ENCODE data around the gene C1QTNF7. TPM values are rescaled to one million over a fixed set of nuclear protein-coding genes. Genes with fewer than 3 reads are reported as not detected.
A peak's percentile ranks its signal among the peaks of the same experiment; 100 is the strongest.

C1QTNF7 gene
- total RNA-seq, 2 donors from 2014 or later: 4.4 to 13.8 TPM

DNA sequence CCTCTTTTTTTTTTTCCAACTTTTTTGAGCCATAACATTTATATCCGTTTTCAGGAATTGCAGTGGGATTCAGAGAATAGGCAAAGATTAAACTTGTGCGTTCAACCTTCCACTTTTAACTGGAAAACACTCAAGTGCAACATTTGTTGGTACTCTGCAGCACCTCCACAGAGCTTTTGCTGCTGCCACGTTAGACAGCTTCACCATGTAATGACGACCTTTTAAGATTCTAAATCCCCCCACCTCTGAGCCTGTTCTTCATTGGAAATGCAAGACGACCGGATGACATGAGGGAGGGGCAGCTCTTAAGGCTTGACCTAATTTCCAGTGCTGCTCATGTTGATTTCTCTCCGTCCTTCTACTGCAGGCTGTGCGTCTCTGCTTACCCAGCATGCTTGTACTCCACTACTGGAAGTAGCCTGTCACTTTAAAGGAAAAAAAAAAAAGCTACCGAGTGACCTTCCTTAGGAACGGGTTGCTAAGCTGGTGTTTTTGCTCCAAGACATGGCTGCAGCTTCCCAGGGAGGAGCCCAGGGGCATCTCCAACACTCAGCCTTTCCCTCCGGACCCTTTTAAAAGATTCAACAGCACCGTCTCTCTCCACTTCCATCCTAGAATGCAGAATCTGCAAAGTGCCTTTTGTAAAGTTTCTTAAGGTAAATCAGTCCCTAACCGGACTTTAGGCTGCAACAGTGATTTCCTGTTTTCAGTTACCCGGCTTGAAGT, 41.7 kb downstream of the C1QTNF7 start, which contains the start of gene CC2D2A:
Gene CC2D2A (plus strand): TSS at position 481 of the 726 bp plus-strand sequence. CDS start 6,051 bp downstream, outside the sequence.
- 4 to 7% methylated on average over 14 of the region's 14 CpGs for WGBS, 2 donors
- intact Hi-C loops (cut with DNase I): no loop called here
- no peak for TF ChIP-seq POLR2A (IDR thresholded peaks at IDR 0.05)
- TF ChIP-seq, protein P1, sequence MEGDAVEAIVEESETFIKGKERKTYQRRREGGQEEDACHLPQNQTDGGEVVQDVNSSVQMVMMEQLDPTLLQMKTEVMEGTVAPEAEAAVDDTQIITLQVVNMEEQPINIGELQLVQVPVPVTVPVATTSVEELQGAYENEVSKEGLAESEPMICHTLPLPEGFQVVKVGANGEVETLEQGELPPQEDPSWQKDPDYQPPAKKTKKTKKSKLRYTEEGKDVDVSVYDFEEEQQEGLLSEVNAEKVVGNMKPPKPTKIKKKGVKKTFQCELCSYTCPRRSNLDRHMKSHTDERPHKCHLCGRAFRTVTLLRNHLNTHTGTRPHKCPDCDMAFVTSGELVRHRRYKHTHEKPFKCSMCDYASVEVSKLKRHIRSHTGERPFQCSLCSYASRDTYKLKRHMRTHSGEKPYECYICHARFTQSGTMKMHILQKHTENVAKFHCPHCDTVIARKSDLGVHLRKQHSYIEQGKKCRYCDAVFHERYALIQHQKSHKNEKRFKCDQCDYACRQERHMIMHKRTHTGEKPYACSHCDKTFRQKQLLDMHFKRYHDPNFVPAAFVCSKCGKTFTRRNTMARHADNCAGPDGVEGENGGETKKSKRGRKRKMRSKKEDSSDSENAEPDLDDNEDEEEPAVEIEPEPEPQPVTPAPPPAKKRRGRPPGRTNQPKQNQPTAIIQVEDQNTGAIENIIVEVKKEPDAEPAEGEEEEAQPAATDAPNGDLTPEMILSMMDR (IDR thresholded peaks at IDR 0.05): no peak
- DNase-seq: peak; percentile 13 to 45 (median 21)
- no peaks in the 10 kb centered on the region for H3K4me1 ChIP-seq
- peak; percentile 89 for ATAC-seq
- H3K36me3 ChIP-seq (replicated peaks in 1 of 2; ENCODE audit: insufficient read depth in 1 of 2, low read depth in 2 of 2): no peaks in the 10 kb centered on the region
- H3K27me3 ChIP-seq: no peaks in the 10 kb centered on the region
- H3K9me3 ChIP-seq: no peaks in the 10 kb centered on the region
- peak within 1 kb of the TSS in 1 of 4 donors; percentile 46 for H3K27ac ChIP-seq
- H3K4me3 ChIP-seq: peak within 1 kb of the TSS in 1 of 2 donors; percentile 44

DNA sequence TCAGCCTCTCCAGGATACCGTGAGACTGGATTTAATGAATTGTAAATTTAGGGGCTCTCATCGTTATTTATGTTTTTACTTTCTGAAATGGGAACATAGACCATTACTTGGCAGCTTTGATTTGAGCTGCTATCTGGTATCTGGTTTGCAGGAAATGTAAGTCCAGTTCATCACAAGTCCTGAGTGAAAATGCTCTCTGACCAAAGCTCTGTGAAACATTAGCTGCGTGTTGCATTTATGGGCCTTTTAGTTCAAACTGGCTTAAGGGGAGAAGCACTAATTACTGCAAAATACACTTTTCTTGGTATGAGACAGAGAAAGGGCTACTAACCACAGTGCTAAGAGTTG, 42.3 kb downstream of the C1QTNF7 start:
- ATAC-seq (peak; percentile 12), DNase-seq (no peak)
- no peak for TF ChIP-seq POLR2A (IDR thresholded peaks at IDR 0.05)
- TF ChIP-seq, protein P1 (IDR thresholded peaks at IDR 0.05): no peak
- H3K27ac ChIP-seq: peak overlapping the region in 1 of 4 donors; percentile 46
- H3K27me3 ChIP-seq: no peaks in the 10 kb centered on the region
- no peaks in the 10 kb centered on the region for H3K9me3 ChIP-seq
- intact Hi-C loops (cut with DNase I): no loop called here
- no peaks in the 10 kb centered on the region for H3K4me1 ChIP-seq
- no peaks in the 10 kb centered on the region for H3K36me3 ChIP-seq (replicated peaks in 1 of 2; ENCODE audit: insufficient read depth in 1 of 2, low read depth in 2 of 2)
- H3K4me3 ChIP-seq: peak overlapping the region in 1 of 2 donors; percentile 44
- 2 to 5% methylated on average over 3 of the region's 3 CpGs for WGBS, 2 donors

DNA sequence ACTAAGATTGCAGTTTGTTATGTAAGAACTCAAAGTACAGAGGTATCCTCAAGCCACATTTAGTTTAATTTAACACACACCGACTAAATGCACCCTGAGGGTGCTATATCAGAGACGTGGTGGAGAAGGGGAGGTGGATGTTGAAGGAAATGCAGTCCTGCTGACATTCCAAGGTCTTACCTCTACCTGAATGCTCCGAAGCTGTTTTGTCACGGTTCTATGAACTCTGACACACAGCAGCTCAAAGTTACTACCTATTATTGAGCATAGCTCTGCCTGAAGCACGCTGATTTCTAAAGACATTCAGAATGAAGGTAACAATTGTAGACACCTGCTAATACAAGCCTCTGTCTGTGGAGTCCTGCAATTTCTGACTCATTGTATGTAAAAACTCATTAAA, 48.6 kb downstream of the C1QTNF7 start:
- intact Hi-C loops (cut with DNase I): no loop called here
- TF ChIP-seq, protein P1 (IDR thresholded peaks at IDR 0.05): no peak
- TF ChIP-seq POLR2A (IDR thresholded peaks at IDR 0.05): no peak
- Histone ChIP-seq H3K27ac (no peak overlapping the region), H3K27me3 (no peaks in the 10 kb centered on the region), H3K4me1 (peaks cover 8% of the 10 kb centered on the region), H3K36me3 (replicated peaks in 1 of 2; ENCODE audit: insufficient read depth in 1 of 2, low read depth in 2 of 2) (no peaks in the 10 kb centered on the region), H3K4me3 (no peak overlapping the region), H3K9me3 (no peaks in the 10 kb centered on the region)
- 77 to 81% methylated on average over 5 of the region's 5 CpGs for WGBS, 2 donors
- DNase-seq: no peak
- no peak for ATAC-seq

DNA sequence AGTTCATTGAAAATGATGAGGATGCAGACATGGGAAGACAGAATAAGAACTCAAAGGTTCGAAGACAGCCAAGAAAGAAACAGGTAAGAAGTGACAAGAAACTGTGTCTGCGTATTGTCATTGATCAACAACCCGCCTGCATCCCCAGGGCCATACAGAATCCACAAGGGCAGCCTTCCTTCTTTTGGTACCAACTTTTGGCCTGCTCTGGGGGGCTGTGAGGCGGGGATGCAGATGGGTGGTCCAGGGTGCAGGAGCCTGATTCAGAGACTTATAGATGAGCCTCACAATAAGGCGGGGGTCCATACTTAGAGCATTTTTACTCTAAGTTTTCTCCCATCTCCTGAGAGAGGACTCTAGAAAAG, 50.9 kb downstream of the C1QTNF7 start:
- Histone ChIP-seq H3K4me3 (no peak overlapping the region), H3K9me3 (no peaks in the 10 kb centered on the region), H3K4me1 (peaks cover 8% of the 10 kb centered on the region), H3K36me3 (replicated peaks in 1 of 2; ENCODE audit: insufficient read depth in 1 of 2, low read depth in 2 of 2) (no peaks in the 10 kb centered on the region), H3K27ac (no peak overlapping the region), H3K27me3 (no peaks in the 10 kb centered on the region)
- ATAC-seq: no peak
- no peak for DNase-seq
- intact Hi-C loops (cut with DNase I): no loop called here
- 40 to 41% methylated on average over 5 of the region's 5 CpGs for WGBS, 2 donors
- TF ChIP-seq POLR2A (IDR thresholded peaks at IDR 0.05): no peak
- TF ChIP-seq, protein P1 (IDR thresholded peaks at IDR 0.05): no peak

Measured in body of pancreas (tissue), 4 donors.